Calu3 (cell line): ENCODE results near the gene PSME1. TPM values are rescaled to one million over a fixed set of nuclear protein-coding genes. Genes with fewer than 3 reads are reported as not detected.

Source experiments
- BruUV-seq: library from RNA; stranded (reverse); fragments of 400-500 nt; replicated peaks from 2 replicates; lab custom pipeline; 2021; lab: Mats Ljungman, UMichigan
- CTCF ChIA-PET: fragments of 300-600 bp; sonication (Branson Sonifier 250); formaldehyde crosslinking; loops from one replicate; lab custom pipeline; 2022; ENCODE audit warnings: antibody characterized with exemption; lab: Charles Lee
- DNase-seq: peaks from one replicate; pipeline ENCODE4 v3.0.0; 2022
- H3K27ac Mint-ChIP-seq: one replicate; pipeline ENCODE4 v1.8.0; 2022; ENCODE audit warnings: mixed read lengths; ENCODE audit not compliant: unreplicated experiment
- H3K27me3 Mint-ChIP-seq: one replicate; pipeline ENCODE4 v1.8.0; 2022; ENCODE audit warnings: mixed read lengths; ENCODE audit not compliant: unreplicated experiment
- H3K36me3 Mint-ChIP-seq: one replicate; pipeline ENCODE4 v1.8.0; 2022; ENCODE audit warnings: mild to moderate bottlenecking, moderate library complexity, mixed read lengths; ENCODE audit not compliant: insufficient read depth, unreplicated experiment
- H3K4me1 Mint-ChIP-seq: one replicate; pipeline ENCODE4 v1.8.0; 2022; ENCODE audit warnings: mild to moderate bottlenecking, low read depth, mixed read lengths; ENCODE audit not compliant: unreplicated experiment
- H3K4me3 Mint-ChIP-seq: one replicate; pipeline ENCODE4 v1.8.0; 2022; ENCODE audit warnings: mild to moderate bottlenecking, low read depth, moderate library complexity, mixed read lengths; ENCODE audit not compliant: unreplicated experiment
- H3K9me3 Mint-ChIP-seq: one replicate; pipeline ENCODE4 v1.8.0; 2022; ENCODE audit warnings: low read depth, mixed read lengths; ENCODE audit not compliant: unreplicated experiment
- CTCF ChIP-seq: fragments of 200-600 bp; IDR thresholded peaks from one replicate; pipeline ENCODE4 v1.8.0; 2022; ENCODE audit warnings: antibody characterized with exemption; ENCODE audit not compliant: unreplicated experiment
- intact Hi-C: fragments of 100-400 bp; cut with micrococcal nuclease; formaldehyde crosslinking; loops from one replicate; pipeline ENCODE4 v1.10.0; 2022; ENCODE audit not compliant: unreplicated experiment
- total RNA-seq: library from RNA; stranded (reverse); gene quantifications from 2 replicates; pipeline ENCODE4 v1.2.3, GENCODE V29; 2022

The PSME1 gene
- total RNA-seq, 1 experiment from 2014 or later = 259 TPM

- CTCF ChIA-PET = interaction anchor here (1.7 to 5.7 kb wide), 4 partner anchors 11 to 35 kb away, joined by 4 to 68 read pairs (median 26); partner anchors contain the start of genes DCAF11 and NRL
- peak overlapping the region; percentile 94 for H3K27ac Mint-ChIP-seq
- BruUV-seq = no TSS peak
- no peaks in the 10 kb centered on the region for H3K9me3 Mint-ChIP-seq
- peaks cover 5% of the 10 kb centered on the region for H3K27me3 Mint-ChIP-seq
- H3K4me1 Mint-ChIP-seq = peaks cover 27% of the 10 kb centered on the region
- TF ChIP-seq CTCF = no peak
- intact Hi-C loops = no loop called here
- H3K36me3 Mint-ChIP-seq = peaks cover 31% of the 10 kb centered on the region
- no peak overlapping the region for H3K4me3 Mint-ChIP-seq
- DNase-seq = no peak
Measured at GRCh38 chr14:24092110-24092504, 43.9 kb upstream of the PSME1 start.

GRCh38 chr14:24092505-24093206, 43.3 kb upstream of the PSME1 start:
- peak overlapping the region; percentile 92 for H3K4me3 Mint-ChIP-seq
- H3K27me3 Mint-ChIP-seq = no peaks in the 10 kb centered on the region
- no peak for DNase-seq
- H3K27ac Mint-ChIP-seq = peak overlapping the region; percentile 94
- no TSS peak for BruUV-seq
- H3K4me1 Mint-ChIP-seq = peaks cover 27% of the 10 kb centered on the region
- CTCF ChIA-PET = interaction anchor here (0.9 to 5.7 kb wide), 7 partner anchors 12 to 49 kb away, joined by 3 to 68 read pairs (median 5); partner anchors contain the start of genes DCAF11, EMC9, NRL and PSME1
- H3K36me3 Mint-ChIP-seq = peaks cover 35% of the 10 kb centered on the region
- TF ChIP-seq CTCF = no peak
- H3K9me3 Mint-ChIP-seq = no peaks in the 10 kb centered on the region
- intact Hi-C loops = no loop called here

GRCh38 chr14:24093207-24093900, 42.6 kb upstream of the PSME1 start:
- TSS peak; percentile 69 for BruUV-seq
- H3K36me3 Mint-ChIP-seq = peaks cover 40% of the 10 kb centered on the region

More at GRCh38 chr14:24093207-24093900, 42.6 kb upstream of the PSME1 start:
- intact Hi-C loops = no loop called here
- Mint-ChIP-seq H3K4me3 (peak overlapping the region; percentile 92), H3K9me3 (no peaks in the 10 kb centered on the region), H3K4me1 (peaks cover 27% of the 10 kb centered on the region), H3K27me3 (no peaks in the 10 kb centered on the region), H3K27ac (peak overlapping the region; percentile 94)
- CTCF ChIA-PET = interaction anchor here (0.7 to 5.7 kb wide), 13 partner anchors 10 to 127 kb away, joined by 3 to 68 read pairs (median 5); partner anchors contain the start of genes DCAF11, EMC9, IRF9 and NRL
- TF ChIP-seq CTCF = no peak
- no peak for DNase-seq
